Muscle layer of colon (tissue), 2 donors: ENCODE results near the gene WDR88.
"Not testable (repeated sequence)": the region's sequence is repeated elsewhere in the genome, so short reads cannot be mapped to it uniquely, and the experiment has no call there.

Source experiments
- H3K27ac ChIP-seq: one replicate; pipeline ENCODE4 v1.7.0; 2013; ENCODE audit warnings: low read depth, mild to moderate bottlenecking, low read length, moderate library complexity
- H3K27me3 ChIP-seq, 2 donors: one replicate each; pipeline ENCODE4 v1.7.0; 2013; ENCODE audit warnings: low read length in 2 of 2, mild to moderate bottlenecking in 2 of 2; ENCODE audit not compliant: insufficient read depth in 2 of 2, control insufficient read depth in 1 of 2
- H3K36me3 ChIP-seq: one replicate; pipeline ENCODE4 v1.7.0; 2013; ENCODE audit warnings: mild to moderate bottlenecking, low read length; ENCODE audit not compliant: insufficient read depth
- H3K4me1 ChIP-seq: one replicate; pipeline ENCODE4 v1.7.0; 2013; ENCODE audit warnings: mild to moderate bottlenecking, low read length; ENCODE audit not compliant: insufficient read depth
- H3K4me3 ChIP-seq, 2 donors: one replicate each; pipeline ENCODE4 v1.7.0; 2013; ENCODE audit warnings: low read length in 2 of 2, low read depth in 1 of 2, mild to moderate bottlenecking in 1 of 2, moderate library complexity in 1 of 2
- H3K9ac ChIP-seq: one replicate; pipeline ENCODE4 v1.7.0; 2013; ENCODE audit warnings: low read length
- H3K9me3 ChIP-seq: one replicate; pipeline ENCODE4 v1.7.0; 2013; ENCODE audit warnings: mild to moderate bottlenecking, low read length
- donor health status: abdominal sarcoma.
- donor health status: Adenocarcinoma of cecum.

WDR88 gene

GRCh38 chr19:33132425-33132824 is 511 bp downstream of the WDR88 start:
- Histone ChIP-seq H3K9ac (no peak overlapping the region), H3K36me3 (peaks cover 6% of the 10 kb centered on the region), H3K4me3 (no peak overlapping the region), H3K27ac (no peak overlapping the region), H3K9me3 (no peaks in the 10 kb centered on the region), H3K27me3 (peaks cover 4 to 5% of the 10 kb centered on the region in 2 donors), H3K4me1 (peaks cover 5% of the 10 kb centered on the region)

DNA sequence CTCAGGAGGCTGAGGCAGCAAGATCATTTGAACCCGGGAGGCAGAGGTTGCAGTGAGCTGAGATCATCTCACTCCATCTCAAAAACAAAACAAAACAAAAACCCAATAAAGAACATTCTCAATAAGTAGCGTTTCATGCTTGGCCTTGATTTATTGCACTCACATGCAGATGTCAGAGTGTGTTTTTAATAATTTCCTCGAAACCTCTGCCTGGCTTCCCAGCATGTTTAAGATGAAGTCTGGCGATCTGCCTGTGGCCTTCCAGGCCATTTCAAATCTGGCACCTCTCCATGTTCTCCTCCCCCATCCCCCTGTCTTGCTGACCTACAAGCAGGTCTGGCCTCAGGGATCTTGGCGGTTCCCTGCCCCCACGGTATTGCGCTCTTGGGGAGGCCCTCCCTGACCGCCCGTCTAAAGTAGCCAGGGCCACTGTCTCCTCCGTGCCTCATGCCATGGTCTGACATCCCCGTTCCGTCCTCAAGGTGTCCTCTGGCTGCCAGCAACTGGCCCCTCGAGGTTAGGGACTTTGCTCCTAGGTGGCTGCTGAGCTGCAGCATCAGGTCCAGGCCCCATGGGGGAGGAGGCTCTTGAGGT is 1.6 kb downstream of the WDR88 start:
- Histone ChIP-seq H3K27ac (no peak overlapping the region), H3K4me3 (no peak overlapping the region), H3K27me3 (peaks cover 4 to 5% of the 10 kb centered on the region in 2 donors), H3K4me1 (peaks cover 5% of the 10 kb centered on the region), H3K9me3 (no peaks in the 10 kb centered on the region), H3K9ac (no peak overlapping the region), H3K36me3 (peaks cover 6% of the 10 kb centered on the region)

DNA sequence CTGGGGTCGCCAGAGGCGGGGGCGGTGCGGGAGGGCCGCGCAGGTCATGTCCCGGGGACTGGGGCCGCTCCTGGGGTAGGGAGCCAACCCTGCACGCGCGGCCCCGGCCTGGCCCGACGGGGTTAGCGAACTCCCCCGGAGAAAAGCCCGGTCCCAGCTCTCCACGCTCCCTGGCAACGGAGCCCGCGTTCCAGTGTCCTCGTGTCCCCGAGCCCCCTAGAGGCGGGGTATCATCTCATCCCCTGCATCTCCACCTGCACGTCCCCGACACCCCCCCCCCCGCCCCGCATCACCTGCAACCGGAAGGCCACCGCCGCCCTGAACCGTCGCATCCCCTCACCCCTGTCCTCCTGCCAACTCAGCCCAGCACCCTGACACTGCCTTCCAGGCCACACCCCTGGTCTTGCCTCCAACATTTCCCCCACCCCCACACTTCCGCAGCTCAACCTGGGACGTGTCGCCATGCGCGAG is 2.7 kb downstream of the WDR88 start:
- H3K27ac ChIP-seq: no peak overlapping the region
- no peak overlapping the region for H3K4me3 ChIP-seq
- peaks cover 5% of the 10 kb centered on the region for H3K4me1 ChIP-seq
- H3K9me3 ChIP-seq: no peaks in the 10 kb centered on the region
- peaks cover 6% of the 10 kb centered on the region for H3K36me3 ChIP-seq
- no peak overlapping the region for H3K9ac ChIP-seq
- H3K27me3 ChIP-seq: peaks cover 4 to 5% of the 10 kb centered on the region in 2 donors

GRCh38 chr19:33139165-33139564 is 7.3 kb downstream of the WDR88 start:
- Histone ChIP-seq H3K9me3 (no peaks in the 10 kb centered on the region), H3K27me3 (peaks cover 0 to 4% of the 10 kb centered on the region in 2 donors), H3K36me3 (no peaks in the 10 kb centered on the region)

GRCh38 chr19:33143897-33144405 is 12.0 kb downstream of the WDR88 start:
- Histone ChIP-seq H3K27ac (no peak overlapping the region), H3K27me3 (no peaks in the 10 kb centered on the region), H3K4me1 (no peaks in the 10 kb centered on the region), H3K9ac (no peak overlapping the region), H3K9me3 (no peaks in the 10 kb centered on the region), H3K36me3 (no peaks in the 10 kb centered on the region), H3K4me3 (no peak overlapping the region)

More at GRCh38 chr19:33139165-33139564, 7.3 kb downstream of the WDR88 start:
- Histone ChIP-seq H3K27ac (no peak overlapping the region), H3K4me1 (no peaks in the 10 kb centered on the region), H3K9ac (no peak overlapping the region), H3K4me3 (no peak overlapping the region)

- Histone ChIP-seq H3K4me3 (no peak overlapping the region), H3K36me3 (no peaks in the 10 kb centered on the region), H3K27me3 (no peaks in the 10 kb centered on the region), H3K4me1 (no peaks in the 10 kb centered on the region), H3K27ac (no peak overlapping the region), H3K9ac (no peak overlapping the region), H3K9me3 (no peaks in the 10 kb centered on the region)
Observed at GRCh38 chr19:33146209-33146608, 14.3 kb downstream of the WDR88 start.

DNA sequence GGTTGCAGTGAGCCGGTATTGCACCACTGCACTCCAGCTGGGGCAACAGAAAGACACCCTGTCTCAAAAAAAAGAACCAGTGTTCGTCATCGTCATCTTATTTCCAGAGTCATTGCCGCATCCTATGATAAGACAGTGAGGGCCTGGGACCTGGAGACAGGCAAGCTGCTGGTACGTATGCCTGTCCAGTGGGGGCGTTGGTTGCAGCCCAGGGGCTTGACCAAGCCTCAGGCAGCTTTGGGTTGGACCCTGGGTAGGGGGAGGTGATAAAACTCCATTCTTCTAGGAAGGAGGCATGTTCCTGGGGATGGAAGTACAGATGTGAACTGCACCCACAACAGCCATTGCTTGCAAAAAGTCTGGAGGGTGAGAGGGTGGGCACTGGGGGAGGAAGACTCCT is 15.6 kb downstream of the WDR88 start:
- Histone ChIP-seq H3K4me1 (no peaks in the 10 kb centered on the region), H3K27me3 (no peaks in the 10 kb centered on the region), H3K27ac (no peak overlapping the region), H3K36me3 (no peaks in the 10 kb centered on the region), H3K4me3 (no peak overlapping the region), H3K9me3 (no peaks in the 10 kb centered on the region), H3K9ac (no peak overlapping the region)

GRCh38 chr19:33150852-33151518 is 19.1 kb downstream of the WDR88 start:
- Histone ChIP-seq H3K36me3 (no peaks in the 10 kb centered on the region), H3K4me1 (no peaks in the 10 kb centered on the region), H3K9me3 (no peaks in the 10 kb centered on the region), H3K27ac (no peak overlapping the region), H3K9ac (no peak overlapping the region), H3K4me3 (no peak overlapping the region), H3K27me3 (no peaks in the 10 kb centered on the region)

- Histone ChIP-seq H3K9ac (no peak overlapping the region), H3K27ac (no peak overlapping the region), H3K9me3 (no peaks in the 10 kb centered on the region), H3K27me3 (no peaks in the 10 kb centered on the region), H3K4me1 (no peaks in the 10 kb centered on the region), H3K36me3 (no peaks in the 10 kb centered on the region), H3K4me3 (no peak overlapping the region)
Observed at GRCh38 chr19:33152176-33152575, 20.3 kb downstream of the WDR88 start.

DNA sequence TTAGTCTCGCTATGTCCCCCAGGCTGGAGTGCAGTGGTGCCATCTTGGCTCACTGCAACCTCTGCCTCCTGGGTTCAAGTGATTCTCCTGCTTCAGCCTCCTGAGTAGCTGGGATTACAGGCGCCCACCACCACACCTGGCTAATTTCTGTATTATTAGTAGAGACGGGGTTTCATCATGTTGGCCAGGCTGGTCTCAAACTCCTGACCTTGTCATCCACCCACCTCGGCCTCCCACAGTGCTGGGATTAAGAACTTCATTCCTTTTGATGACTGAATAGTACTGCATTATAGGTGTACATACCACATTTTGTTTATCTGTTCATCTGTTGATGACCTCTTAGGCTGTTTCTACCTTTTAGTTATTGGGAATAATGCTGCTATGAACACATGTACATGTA is 20.7 kb downstream of the WDR88 start:
- H3K9me3 ChIP-seq, H3K27ac ChIP-seq, H3K27me3 ChIP-seq, H3K4me3 ChIP-seq, H3K36me3 ChIP-seq, H3K9ac ChIP-seq, H3K4me1 ChIP-seq: not testable (repeated sequence)

- not testable (repeated sequence) for H3K9me3 ChIP-seq, H3K27me3 ChIP-seq, H3K4me3 ChIP-seq, H3K4me1 ChIP-seq, H3K36me3 ChIP-seq, H3K9ac ChIP-seq, H3K27ac ChIP-seq
Observed at GRCh38 chr19:33154313-33154712, 22.4 kb downstream of the WDR88 start.

GRCh38 chr19:33156334-33156733 is 24.4 kb downstream of the WDR88 start:
- no peak overlapping the region for H3K9ac ChIP-seq

More at GRCh38 chr19:33156334-33156733, 24.4 kb downstream of the WDR88 start:
- Histone ChIP-seq H3K27ac (no peak overlapping the region), H3K4me1 (no peaks in the 10 kb centered on the region), H3K36me3 (no peaks in the 10 kb centered on the region), H3K9me3 (no peaks in the 10 kb centered on the region), H3K27me3 (no peaks in the 10 kb centered on the region), H3K4me3 (no peak overlapping the region)
